GM18867 (cell line): Measurements from ENCODE around the gene DGKI.

Experiments used
- ATAC-seq: cut with Tn5 transposase; IDR thresholded peaks from one replicate; pipeline ENCODE4 v1.9.1; 2021; ENCODE audit warnings: mild to moderate bottlenecking, moderate library complexity; ENCODE audit not compliant: unreplicated experiment

The DGKI gene

DNA sequence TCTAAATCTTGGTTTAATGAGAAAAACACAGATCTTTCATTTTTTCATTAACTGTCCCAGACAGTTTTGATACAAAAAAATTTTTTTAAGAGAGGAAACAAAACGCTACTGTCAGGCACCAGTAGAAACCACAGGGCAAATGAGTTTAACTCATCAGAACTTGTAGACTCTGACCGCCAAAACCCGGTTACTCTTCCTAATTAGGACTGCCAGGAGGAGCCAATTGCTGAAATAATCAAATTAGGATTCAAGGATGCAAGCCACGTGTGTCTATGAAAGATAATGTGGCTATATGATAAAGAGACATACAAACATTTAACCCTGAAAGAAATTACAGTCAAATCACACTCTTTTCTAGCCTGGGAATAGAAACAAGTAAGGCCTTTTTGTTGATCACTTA is 154.4 kb downstream of the DGKI start:
- ATAC-seq = no peak

DNA sequence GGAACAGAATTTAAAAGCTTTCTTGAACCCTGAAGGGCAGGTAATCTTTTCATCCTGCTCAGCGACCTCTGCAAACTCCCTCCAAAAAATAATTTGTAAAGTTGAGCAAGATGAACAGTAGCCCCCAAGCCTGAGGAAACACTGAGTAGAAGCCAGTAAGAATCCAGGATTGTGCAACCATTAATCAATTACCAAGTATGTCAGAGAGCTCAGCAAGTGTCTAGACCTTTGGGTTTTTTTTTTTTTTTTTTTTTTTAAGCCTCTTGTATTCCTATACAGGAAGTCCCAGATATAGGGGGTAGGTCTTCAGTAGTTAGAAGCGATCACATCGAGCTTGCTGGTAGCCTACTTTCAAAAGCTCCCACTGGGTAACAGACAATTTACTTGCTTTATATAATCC is 155.2 kb downstream of the DGKI start:
- ATAC-seq = no peak

DNA sequence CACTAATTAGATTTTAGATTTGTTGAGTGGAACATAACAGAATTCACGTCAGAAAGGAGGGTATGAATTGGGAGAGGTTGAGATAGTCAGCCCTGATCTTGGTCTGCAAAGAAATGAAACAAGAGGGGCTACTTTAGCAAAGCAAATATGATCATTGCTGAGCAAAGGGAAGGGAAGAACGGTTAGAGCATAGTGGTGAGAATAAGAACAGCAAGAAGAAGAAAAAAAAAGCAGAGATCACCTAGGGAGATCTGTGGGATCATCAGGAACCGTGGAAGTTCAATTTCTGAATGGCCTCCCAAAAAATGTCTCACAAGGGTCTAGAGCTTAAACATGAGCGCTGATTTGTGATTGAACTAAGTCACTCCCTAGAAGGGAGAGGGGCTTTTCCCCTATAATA is 156.1 kb downstream of the DGKI start:
- ATAC-seq = no peak

DNA sequence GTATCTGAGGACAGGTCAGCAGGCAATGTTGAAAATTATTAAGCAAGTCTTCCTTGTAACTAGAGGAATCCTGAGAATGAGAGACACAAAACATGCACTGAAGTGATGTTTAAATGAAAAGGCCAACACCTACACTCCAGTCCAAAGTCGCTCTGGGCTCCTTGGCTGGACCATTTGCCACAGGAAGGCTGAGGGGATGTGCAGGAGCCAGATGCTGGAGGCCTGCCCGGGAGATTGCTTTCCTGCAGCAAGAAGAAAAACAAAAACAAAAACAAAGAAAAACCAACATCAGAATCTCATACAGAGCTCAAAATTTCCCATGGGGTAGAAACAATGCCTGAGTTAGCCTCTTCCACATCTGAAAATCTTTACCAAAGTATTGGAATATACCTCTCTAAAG is 157.0 kb downstream of the DGKI start:
- ATAC-seq = no peak

DNA sequence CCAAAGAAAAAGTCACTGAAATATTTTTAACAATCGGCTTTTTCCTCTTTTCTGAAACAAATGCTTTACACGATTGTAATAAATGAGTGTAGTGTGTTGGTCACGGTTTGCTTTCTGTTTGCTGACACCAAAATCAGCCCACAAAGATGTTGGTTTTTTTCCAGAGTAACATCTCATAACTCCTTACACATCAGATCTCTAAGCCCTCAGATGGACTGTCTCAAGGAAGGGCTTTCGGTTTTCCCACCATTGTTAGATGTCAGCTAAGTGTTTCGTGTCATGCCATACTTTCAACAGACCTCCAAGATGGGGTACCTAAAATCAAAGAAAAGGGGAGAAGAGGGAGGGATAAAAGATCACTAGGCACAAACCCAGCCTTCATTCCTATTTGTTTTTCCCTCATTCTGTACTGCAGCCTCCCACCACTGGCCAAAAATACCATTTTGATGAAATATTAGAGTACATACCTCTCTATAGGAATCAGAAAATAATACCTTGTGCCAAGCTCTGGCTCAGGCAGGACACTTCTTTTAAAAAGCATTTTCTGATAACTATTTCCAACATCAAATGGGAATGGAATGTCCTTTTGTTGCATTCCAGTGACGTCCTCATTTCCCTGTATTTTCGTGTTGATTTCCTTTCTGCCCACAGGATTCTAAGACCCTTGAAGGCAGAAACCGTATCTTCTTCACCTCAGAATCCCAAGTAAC is 159.1 kb downstream of the DGKI start:
- ATAC-seq = no peak

DNA sequence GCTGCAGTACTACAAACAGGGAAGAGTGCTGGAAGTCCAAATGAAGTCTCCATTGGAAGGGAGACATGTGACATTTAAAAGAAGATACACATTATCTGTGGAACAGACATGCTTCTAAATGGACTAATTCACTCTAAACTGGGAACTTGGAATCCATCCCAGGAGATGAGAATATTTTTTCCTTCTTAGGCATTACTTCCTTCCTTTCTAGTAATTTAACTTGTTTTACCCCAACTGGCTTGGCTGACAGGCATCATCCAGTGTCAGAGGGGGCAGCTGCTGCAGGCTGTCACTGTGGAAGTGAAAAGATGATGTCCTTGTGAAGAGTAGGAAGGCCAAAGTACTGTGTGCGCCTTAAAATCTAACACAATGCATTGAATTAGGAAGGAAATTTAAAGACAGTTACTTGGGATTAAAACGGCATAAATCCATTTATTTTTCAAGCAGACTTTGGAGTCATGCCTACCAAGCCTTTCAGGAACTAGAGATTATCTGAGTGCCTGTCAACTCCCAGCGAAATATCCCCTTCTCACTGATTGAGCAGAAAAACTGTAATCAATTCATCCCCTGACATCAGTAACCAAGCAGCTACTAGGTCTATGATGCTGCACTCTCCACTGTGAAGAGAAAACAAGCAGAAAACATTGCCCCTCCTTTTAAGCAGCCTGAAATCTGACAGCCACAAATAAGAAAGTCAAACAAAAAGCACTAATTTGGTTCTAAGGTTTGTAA is 161.2 kb downstream of the DGKI start:
- ATAC-seq = no peak

DNA sequence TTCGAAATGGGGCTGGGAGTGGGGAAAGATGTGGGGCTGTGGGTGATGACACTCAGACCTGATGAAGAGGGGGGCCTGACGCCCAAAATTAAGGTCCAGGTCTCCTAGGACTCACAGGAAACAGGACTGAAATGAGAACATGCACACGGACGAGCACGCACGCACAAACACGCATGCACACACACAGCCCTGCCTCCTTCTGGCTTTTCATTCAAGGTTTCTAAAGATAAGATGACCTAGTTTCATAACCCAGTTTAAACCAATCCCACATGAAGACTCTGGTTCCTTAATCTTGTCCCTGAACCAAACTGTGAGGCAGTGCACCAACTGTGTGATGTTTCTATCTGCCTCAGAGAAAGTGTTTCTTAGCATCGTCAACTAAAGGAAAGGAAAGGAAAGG is 162.0 kb downstream of the DGKI start:
- ATAC-seq = no peak

DNA sequence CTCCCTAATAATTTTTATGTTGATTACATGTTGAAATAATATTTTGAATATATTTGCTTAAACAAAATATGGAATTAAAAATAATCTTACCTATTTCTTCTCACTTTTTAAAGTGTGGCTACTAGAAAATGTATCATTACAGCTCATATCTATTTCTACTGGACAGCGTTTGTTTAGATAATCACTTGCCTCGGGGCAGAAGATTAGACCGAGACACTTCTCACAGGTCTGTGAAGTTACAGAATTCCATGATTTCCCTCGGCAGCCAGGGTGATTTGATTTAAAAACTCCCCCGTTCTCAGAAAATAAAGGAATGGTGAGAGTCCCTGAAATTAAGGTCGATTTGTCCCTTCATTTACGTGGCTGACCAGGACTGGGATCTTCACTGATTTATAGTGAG is 162.5 kb downstream of the DGKI start:
- no peak for ATAC-seq

DNA sequence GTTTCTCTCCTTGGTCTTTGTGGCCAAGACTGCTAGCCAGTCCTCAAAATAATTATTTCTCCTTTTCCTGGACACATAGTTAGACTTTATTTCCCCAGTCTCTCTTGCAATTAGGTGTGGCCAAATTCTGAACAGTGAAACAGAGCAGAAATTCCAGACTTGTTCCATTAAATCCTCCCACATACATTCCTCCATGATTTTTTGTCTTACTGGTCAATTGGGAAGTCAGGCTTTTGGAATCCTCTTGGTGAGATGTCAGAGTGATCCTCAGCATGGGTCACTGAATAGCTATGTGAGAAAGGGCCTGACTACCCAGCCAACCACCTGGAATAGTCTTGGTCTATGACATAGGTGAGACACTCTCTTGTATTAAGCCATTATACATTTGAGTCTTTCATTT is 164.2 kb downstream of the DGKI start:
- ATAC-seq = no peak

DNA sequence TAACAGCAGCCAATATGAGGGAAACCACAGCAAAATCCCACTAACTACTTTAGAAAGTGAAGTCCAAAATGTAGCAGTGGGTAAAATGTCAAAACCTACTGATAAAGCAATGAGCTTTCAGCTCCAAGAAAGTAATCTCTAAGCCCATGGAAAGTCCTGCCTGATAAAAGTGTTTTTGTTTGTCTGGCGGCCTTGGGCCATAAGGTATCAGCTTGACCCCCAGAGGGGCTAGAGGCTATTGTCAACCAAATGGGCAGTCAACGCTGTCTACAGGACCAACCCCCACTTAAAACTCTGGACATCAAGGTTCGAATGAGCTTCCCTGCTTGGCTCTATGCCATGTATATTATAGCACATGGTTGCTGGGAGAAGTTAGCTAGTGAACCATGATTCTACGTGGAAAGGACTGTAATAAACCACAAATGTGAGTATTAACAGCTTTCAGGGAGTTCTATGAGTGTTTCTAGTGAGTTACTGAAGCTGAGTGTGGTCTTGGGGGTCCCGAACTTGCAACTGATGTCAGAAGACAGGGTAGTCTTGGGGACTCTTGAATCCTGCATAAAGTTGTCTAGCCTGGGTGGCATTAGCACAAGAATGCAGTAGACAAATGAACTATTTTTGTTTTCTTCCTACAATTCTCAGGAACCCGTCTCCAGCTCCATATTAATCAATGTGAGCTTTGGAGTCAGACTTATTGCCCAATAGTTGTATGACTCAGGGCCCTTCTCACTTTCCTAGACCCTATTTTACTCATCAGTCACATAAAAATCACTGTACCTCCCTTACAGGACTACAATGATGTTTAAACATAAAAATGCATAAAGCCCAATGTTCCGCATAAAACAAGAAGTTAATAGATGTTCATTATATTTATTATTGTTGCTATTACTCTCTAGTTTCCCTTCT is 164.9 kb downstream of the DGKI start:
- ATAC-seq = no peak

DNA sequence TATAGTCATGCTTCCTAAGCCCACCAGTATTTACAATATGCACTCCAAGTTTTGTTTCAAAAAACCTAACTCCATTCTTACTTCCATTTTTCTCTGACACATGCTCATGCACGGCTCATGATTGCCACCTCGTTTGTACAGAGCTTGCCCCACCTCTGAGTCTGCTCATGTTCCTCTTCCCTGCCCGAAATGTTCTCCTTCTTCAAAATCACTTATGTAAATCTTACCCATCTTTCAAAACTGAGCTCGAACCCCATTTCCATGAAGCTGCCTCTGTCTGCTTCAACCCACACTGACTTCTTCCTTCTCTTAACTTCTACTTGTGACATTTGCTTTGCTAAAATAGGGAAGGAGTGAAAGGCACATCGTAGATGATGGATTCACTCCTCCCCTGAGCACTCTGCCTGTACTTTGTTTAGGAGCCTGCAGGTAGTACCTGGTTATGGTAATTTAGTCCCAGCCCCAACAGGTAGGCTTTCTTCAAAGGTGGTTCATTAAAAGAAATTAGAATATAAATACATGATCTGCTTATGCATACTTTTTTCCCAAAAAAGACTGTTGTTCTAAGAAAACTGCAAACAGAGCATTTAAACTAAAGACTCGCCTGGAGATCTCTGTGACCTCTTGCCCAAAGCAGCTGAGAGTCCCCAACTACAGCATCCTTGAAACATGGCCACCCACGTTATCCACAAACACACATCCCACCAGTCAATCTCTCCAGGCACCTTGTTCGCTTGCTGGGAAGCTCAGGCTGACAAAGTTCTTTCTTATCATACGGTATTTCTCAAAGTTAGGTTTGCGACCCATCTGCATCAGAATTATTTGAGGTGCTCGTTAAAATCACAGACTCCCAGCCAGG is 172.0 kb downstream of the DGKI start:
- no peak for ATAC-seq

DNA sequence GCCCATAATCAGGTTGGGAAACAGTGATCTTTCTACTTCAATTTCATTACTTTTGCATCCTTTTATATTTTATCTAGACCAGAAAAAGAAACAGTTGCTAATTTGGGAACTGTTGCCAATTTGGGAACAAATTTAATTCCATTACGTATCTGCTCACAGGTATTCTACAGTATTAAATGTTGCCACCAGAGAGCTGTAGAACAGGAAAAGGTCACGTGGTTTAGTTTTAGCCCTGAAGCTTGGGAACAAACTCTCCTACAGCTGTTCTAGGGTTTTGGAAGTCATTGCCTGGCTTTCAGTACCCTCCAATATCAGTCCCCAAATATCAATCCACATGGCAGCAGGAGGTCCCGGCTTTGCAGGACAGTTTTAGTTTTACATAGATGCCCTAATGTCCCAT is 172.7 kb downstream of the DGKI start:
- no peak for ATAC-seq

DNA sequence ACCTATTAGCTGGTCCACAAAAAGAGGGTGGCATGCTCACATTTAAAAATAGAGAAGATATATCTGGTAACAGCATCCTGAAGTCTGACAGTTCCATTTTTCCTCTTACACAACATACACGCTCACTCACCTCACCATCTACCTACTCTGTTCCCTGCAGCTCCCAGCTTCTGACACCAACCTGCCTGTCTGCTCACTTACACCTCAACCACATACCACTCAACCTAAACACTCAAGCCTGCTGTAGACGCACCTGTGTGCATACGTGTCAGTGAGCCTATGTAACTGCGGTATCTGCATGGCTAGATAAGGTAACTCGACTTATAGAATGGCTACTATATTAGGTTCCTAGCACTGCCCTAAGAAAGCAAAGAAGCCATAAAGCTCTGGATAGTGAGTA is 174.9 kb downstream of the DGKI start:
- no peak for ATAC-seq

DNA sequence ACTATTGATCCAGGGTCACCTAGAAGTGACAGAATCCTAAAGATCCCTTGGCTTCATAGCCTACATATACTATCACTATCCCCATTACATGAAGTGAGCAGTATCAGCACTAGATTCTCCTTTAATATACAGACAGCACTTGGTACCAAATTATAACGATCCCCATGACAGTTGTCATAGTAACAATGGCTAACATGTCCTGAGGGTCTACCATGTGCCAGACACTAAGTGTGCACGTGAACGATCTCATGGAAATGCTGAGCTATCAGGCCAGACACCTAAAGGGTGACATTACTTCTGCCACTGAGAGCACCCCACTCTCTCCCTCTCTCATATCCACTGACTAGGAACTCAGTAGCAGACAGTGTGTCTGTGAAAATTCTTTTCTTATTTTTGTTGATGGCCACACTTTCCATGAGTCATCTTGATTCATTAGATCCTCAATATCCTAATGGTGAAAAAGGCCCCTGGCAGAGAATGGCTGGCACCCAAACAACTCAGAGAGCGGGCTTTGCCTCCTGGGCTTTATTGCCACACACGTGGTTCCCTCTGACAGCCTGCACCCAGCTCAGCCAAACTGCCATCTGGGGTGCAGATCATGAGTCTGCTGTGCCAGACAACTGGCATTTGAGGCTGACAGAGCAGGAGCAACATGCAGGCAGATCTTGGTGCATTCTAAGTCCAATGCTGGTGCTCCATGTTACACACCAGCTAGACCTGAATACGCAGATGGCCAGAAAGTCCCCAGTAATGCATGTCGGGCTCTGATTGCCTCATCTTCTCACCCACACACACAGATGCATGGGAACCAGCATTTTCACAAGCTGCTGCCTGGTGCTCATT is 176.3 kb downstream of the DGKI start:
- ATAC-seq = peak; percentile 57

DNA sequence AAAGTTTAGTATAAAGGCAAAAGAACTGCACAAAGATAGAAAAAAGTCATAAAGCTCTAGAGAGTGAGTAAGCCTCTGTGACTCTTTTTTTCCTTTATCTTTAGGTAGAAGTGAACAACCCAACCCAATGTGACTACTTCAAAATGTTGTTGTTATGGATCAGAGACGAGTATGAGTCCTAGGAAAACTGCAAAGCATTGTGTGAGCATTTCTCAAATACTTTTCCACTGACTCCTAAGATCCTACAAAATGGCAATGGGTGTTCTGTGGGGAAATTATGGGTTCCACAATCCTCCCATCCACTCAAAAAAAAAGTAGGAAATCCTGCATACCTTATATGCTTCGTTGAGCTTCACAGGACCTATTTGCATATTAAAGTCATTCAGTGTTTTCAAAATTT is 177.1 kb downstream of the DGKI start:
- ATAC-seq = no peak

DNA sequence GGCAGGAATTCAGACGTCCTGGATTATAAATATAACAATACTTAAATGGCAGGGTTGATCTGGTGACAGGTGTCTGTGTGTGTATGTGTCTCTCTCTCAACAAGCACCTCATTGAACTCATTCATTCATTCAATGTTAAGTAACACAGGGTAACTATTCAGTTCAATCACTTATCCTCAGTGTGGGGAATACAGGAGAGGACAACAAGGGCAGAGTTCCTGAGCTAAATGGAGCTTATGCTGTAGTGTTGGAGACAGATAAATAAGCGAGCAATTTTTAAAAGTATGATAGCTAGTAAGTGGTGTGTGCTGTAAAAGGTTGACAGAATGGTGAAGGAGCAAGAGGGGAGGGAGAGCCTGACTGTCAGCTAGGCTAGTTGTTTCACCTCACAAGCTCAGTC is 178.4 kb downstream of the DGKI start:
- ATAC-seq = no peak

DNA sequence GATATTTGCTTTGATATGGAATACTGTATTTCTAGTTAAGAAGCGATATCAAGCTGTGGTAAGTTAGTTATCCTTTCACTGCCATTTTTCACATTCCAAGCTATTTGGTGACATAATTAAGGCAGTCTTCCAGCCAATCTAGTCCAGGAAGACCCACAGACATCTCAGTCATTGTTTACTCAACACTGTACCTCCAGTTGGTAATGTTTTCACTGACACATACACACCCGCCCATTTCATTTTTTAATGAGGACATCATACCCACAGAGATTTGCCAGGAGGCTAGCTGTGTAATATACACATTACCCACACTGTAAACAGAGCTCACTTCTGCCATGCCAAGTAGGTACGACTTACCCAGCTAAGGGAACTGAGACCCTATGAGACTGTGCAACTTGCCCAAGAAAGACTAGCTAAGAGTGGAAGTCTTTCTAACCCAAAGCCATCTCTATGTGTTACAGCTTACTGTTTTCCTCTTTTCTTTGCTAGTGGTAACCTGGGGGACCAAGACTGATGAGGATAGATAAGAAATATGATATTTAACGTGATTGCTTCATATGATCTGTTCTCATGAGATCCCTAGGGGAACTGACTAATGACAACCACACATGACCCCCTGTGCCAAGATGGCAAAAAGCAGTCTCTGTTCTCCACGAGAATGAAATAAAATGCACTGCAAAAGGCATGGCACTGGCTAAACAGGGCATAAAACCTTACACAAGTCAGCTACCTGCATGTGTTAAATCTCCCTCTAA is 179.0 kb downstream of the DGKI start:
- ATAC-seq = no peak

DNA sequence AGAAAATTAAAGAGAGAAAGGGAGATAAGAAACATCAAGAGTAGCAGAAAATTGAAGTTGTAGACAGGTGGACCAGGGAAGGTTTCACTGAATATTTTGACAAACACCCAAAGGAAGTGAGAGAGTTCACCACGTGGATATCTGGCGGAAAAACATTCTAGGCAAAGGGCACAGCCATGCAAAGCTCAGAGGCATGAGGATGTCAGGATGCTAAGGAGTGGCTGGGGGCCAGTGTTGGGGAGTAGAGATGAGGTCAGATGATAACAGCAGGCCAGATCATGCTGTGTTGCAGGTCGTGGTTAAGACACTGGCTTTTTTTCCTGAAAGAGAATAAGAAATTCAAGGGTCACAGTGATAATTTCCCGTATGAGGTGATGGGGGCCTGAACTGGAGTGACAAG is 181.9 kb downstream of the DGKI start:
- no peak for ATAC-seq

DNA sequence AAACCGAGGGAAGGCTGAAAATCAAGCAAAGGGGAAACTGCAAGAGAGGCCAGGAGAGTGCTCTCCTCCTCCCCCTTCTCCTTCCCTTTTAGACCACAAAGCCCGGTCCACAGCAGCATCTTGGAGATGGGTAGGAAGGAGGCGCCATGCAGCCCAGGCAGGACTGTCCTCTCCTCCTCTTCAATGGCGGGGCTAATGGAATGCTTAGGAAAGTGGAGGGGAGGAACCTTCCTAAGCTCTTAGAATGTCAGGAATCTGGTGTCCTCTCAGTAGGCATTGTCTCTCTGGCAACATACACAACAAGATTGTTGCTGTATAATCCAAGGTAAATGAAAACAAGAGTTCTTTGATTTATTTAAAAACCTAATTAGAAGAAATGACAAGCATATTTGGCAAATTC is 185.1 kb downstream of the DGKI start:
- ATAC-seq = no peak
